ENCODE data around the gene ZSWIM7.
"Not testable (repeated sequence)": the region's sequence is repeated elsewhere in the genome, so short reads cannot be mapped to it uniquely, and the experiment has no call there.

Gene ZSWIM7

DNA sequence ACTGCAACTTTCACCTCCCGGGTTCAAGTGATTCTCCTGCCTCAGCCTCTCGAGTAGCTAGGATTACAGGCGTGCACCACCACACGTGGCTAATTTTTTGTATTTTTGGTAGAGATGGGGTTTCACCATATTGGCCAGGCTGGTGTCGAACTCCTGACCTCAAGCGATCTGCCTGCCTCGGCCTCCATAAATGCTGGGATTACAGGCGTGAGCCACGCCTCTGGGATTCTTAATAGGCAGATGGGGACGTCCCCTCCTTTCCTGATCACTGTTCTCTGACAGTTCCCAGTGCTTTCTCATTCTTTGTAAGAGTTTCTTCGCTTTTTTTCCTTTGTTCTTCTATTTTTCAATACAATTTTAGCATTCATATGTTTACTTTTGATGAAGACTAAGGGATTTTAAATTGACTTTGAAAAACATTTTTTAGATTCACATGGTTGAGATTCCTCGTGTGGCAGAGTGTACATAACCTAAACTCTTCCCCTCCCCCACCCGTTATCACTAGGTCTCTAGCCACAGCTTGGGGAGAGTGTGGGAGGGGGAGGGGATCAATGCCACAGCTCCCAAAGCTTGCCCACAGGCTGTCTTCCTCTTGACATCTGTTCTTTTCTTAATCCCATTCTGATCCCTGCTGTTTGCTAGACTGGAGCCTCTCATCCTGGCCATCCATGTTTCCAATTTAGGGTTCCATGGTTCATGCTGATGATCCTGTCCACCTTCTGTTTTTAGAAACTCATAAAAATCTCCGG, 43.5 kb downstream of the ZSWIM7 start:
- FAIRE-seq, result no peak

DNA sequence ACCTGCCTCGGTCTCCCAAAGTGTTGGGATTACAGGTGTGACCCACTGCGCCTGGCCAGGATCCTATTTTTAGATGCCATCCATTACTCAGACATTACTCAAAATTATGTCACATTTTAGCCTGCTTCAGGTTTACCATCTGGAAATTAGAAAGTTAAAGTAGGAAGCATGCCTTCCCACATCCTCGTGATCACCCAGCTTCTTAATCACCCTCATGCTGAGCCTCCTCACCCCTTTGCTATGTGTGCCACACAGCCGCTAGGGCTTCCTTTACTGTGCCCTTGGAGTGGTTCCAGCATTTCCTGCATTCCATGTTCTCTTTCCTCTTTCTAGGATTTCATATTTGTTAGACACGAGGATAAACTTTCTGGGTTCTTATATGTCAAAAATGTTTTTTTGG, 45.3 kb downstream of the ZSWIM7 start:
- FAIRE-seq, result no peak

DNA sequence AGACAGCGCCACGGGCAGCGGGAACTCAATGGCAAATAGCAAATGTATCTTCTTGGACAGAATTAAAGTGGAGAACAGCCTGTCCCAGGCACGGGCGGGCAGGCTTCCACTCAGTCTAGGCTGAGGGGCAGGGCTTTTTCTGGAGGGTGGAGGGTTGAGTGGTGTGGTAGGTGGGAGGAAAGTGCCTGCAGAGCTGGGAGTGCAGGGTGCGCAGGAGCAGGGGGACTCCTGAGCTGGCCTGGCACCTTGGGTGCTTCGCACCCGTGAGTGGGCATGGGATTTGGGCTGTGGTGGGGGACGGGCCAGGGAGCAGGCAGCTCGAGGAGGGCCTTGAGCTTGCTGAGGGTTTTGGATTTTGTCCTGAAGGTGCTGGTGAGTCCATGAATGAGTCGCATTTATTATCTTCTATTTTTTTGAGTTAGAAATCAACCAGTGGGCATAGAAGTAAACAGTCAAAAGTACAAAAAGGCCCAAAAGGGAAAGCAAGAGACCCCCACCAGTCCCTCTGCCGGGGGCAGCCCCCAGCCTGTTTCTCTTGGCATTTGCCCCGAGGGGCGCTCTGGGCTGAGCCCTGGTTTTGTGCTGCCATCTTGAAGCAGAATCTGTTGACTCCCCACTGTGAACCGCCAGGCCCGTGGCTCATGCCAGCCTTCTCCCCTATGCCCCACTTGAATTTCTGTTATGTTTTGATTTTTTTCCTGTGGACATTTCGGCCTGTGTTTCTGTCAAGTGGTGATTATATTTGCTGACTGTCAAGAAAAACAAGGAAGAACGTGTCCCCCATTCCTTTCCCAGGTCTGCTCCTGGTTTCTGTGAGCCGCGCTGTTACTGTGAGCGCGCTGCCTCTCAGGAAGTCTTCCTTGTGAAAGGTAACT, 46.4 kb downstream of the ZSWIM7 start:
- no peak for FAIRE-seq

DNA sequence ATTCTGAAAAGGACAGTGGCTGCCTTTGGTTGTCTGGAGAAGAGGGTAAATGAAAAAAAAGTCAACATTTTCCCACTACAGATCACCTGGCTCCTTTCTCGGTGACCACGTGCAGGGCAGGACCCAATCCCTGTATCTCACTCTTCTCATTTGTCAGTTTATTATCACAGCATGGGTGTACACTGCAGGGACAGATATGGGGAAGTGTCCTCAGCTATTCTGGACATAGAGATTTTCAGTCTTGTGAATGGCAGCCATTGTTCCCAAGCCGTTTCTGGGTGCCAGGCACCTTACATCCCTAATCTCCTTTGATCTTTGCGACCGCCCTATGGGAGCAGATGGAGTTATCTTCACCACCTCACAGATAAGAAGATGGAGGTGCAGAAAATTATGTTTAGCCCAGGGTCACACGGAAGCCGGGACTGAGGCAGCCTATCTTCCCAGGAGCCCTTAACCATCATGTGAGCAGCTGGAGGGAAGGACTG, 47.4 kb downstream of the ZSWIM7 start:
- FAIRE-seq, result no peak

DNA sequence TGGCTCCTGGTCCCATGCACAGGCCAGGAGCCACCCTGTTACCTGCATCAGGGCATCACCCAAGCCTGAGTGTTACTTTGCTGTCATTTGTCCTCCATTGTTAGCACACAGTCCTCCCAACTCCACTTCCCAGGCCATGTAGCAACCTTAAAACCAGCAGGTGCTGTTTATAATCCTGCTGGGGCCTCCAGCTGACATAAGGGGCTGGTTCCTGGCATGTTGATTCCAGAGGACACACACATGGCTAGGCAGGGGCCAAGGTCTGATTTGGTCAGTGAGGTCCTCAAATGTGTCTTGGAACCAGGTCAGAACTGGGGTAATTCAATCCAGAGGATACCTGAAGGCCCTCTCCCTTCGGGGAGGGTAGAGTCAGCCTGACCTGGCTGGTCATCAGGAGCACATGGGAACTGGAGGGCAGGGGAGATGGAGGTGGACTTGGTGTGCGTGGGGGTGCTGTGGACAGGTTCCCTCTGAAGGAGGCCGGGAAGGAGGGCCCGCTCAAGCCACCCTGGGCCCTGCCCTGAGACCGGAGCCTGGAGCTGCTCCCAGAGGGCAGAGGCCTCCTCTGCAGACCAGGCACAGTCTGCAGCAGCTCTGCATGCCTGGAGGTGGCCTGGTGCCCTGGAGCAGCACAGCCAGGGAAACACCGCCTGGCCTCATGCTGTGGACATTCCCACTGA, 48.0 kb downstream of the ZSWIM7 start:
- FAIRE-seq, result no peak

DNA sequence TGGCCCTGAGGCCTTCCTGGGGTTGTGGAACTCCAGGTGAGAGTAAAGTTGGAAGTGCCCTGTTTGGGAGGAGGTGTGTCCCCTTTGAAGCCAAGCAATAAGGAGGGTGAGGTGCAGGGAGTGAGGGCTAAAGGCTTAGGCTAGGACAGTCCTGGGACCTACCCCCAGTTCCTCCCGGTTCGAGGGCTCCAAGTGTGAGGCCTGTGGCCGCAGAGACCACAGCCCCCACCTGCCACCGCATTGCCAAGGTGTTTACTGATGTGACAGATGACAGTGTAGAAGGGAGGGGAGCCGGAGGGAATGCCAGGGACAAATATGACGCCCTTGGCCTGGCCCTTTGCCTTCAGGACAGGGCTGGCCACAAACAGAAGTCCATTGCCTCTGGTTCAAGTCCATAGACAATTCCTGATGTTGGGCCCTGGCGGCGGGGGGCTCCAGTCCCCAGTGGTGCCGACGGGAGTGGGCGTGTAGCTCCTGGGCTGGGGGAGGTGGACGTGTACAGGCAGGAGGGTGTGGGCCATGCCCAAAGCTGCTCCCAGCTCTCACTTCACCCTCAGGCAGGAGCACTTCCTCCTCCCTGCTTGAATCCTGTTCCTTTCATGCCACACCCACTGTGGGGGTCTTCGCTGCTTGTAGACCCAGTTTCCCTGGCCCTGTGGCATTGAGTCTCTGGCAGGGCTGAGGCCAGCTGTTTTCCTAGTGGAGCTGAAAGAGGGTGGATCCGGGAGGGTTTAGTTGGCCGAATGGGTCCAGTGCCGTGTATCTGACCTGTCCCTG, 51.3 kb downstream of the ZSWIM7 start:
- no peak for FAIRE-seq

DNA sequence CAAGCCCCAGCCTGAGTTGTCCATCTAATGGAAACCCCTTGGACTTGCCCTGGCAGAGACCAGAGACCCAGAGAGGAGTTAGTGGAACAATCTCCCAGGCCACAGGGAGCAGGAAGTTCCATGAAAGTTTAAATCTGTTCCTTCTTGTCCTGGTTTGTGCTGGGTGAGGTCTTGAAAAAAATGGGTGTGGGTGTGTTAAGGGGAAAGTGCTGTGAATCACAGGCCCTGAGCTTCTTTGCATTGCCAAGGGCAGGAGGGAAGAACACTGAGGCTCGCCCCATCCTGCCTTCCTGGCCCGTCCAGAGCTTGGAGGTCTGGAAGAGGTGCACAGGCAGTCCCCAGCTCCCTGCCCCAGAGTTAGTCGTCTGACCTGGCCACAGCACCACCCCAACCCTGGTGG, 52.2 kb downstream of the ZSWIM7 start:
- no peak for FAIRE-seq

DNA sequence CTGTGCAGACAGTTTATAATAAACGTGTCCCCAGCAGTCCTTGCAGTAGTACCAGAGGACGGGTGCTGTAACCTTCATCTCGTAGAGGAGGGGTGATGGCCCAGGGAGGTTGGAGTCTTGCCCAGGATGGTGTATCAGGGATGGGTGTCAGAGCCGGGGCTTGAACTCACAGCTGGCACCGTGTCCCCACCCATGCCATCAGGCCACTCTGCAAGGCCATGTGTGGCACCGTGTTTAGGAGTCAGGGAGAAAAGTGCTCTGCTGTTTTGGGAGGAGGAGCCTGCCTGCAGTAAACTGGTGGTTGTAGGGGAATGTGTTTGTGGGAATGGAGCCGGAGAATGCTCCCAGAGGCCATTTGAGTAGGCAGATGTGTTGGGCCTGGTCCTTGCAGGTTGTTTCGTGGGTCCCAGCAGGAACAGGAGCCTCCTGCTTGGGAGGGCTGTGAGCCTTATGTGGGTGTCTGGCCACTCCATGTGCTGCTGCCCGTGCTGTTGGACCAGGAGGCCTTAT, 52.8 kb downstream of the ZSWIM7 start:
- no peak for FAIRE-seq

DNA sequence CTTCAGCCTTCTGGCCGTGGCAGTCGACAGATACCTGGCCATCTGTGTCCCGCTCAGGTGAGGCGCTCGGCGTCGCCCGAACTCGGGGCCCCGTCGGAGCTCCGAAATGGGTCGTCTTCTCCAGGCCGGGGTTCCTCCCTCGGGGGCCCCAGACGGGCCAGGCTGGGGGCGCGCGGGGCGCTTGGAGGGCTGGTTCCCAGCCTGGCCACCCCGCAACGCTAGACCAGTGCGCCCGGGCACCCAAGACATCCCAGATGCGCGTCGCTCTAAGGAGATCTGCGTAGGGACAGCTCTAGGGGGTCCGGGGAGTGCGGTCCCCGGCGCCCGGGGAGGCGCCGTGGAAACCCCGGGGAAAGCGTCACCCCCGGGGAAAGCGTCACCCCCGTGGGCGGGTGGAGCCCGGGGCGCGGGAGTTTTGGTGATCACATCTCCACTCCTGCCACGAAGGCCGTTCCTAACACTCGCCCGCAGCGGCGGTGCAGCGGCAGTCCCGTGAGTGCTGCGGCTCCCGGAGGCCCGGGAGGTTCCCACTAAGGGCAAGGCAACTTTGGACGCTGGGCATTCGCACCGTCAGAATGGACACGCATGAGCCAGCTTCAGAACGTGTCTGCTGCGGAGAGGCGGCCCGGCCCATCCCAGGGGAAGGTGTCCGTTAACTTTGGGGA, 53.8 kb downstream of the ZSWIM7 start:
- FAIRE-seq, result no peak

DNA sequence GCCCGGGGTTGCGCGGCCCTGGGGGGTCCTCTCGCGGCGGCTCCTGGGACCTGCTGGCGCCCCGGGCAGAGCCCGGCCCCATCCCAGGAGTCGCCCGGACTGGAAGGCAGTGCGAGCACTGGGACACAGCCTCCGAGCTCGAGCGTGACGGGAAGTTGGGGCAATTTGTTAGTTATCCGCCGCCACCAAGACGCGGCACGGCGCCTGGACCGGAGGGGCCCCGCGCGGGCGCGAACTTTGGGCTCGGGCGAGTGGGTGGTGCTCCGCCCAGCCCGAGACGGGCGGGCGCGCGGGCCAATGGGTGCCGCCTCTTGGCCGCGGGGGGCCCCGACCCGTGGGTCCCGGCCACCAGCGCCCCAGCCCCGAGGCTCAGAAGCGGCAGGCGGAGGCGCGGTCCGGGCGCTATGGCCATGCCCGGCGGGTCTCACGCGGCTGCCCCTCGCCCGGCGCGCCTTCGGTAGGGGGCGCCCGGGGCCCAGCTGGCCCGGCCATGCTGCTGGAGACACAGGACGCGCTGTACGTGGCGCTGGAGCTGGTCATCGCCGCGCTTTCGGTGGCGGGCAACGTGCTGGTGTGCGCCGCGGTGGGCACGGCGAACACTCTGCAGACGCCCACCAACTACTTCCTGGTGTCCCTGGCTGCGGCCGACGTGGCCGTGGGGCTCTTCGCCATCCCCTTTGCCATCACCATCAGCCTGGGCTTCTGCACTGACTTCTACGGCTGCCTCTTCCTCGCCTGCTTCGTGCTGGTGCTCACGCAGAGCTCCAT, 54.6 kb downstream of the ZSWIM7 start, which contains the start of gene ADORA2B:
TSS of gene ADORA2B (plus strand) at position 372 of the 768 bp plus-strand sequence. CDS start at position 491, 119 bp downstream.
- FAIRE-seq, result no peak

DNA sequence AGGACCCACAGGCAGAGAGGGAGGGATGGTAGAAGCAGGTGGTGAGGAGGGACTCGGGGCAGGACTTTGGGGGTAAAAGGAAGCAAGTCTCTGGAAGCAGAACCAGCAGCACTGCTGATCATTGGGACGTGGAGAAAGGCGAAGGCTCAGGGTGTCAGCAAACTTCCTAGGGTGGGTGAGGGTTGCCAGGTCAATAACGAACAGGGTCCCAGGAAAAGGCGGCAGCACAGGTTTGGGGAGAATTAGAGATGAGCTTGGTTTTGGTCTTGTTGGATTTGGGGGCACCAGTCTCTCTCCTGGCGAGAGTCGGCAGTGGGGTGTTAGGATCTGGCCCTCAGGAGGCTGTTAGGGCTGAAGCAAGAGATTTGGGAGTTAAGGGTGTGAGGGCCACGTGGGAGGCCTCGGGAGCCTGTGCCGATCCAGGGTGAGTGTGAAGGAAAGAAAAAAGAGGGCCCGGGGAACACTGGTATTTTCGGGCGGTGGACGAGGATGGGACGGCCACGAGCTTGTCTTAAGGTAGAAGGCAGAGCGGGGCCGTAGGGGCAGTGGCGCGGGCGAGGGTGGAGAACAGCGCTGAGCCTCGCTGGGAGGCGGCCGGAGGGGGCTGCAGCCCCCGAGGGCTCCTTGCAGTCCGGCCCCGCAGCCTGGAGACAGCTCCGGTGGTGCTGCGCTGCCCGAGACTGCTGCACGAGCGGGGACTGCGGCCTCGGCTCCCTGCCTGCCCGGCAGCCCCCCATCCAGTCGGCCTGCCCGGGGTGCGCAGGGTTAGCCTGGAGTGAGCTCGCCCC, 55.3 kb downstream of the ZSWIM7 start:
- no peak for FAIRE-seq

DNA sequence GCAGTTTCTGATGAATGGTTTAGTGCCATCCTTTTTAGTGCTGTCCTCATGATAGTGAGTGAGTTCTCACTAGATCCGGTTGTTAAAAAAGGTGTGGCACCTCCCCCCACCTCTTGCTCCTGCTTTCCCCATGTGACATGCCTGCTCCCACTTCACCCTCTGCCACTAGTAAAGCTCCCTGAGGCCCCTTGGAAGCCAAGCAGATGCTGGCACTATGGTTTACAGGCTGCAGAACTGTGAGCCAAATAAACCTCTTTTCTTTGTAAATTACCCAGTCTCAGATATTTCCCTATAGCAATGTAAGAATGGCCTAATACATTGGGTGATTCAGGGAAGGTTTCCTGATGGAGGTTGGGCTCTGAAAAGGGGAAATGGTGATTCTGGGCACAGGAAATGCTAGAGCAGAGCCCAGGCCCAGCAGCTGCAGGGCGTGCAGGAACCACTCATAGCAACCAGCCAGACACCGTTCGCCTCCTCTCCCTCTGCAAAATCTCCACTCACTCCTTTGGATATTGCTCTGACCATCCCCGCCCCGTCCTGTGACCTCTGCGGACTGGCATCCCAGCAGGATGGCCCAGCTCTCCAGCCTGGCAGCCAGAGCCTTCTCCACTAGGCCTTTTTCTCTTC, 57.2 kb downstream of the ZSWIM7 start:
- no peak for FAIRE-seq

DNA sequence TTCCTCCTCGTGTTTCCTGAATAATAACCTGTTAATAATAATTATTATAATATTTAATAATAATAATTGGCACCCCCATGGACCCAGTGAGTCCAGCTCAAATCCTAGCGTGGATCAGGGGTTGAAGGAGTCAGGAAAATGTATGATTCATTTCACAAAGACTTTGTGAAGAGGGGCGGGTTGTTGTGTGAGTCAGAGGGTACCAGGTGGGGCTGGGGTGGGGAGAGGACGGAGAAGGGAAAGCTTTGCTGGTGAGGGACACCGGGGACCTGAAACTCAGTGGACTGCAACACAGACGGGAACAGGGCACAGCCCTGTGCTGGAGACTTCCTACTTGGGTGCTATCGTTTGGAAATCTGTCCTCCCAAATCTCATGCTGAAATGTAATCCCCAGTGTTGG, 57.7 kb downstream of the ZSWIM7 start:
- no peak for FAIRE-seq

DNA sequence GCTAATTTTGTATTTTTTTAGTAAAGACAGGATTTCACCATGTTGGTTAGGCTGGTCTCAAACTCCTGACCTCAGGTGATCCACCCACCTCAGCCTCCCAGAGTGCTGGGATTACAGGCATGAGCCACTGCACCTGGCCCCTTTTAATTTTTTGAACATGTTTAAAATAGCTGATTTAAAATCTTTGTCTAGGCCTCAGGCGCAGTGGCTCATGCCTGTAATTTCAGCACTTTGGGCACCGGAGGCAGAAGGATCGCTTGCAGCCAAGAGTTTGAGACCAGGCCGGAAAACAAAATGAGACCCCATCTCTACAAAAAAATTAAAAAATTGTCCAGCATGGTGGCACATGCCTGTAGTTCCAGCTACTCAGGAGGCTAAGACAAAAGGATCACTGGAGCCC, 63.0 kb downstream of the ZSWIM7 start:
- FAIRE-seq, result not testable (repeated sequence)

DNA sequence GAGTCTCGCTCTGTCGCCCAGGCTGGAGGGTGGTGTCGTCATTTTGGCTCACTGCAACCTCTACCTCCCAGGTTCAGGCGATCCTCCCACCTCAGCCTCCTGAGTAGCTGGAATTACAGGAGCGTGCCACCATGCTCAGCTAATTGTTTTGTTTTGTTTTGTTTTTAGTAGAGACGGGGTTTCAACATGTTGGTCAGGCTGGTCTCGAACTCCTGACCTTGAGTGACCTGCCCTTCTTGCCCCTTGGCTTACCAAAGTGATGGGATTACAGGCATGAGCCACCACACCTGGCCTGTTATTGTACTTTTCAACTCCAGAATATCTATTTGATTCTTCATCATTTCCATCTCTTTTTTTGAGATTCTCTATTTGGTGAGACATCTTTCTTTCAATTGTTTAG, 63.6 kb downstream of the ZSWIM7 start:
- no peak for FAIRE-seq

DNA sequence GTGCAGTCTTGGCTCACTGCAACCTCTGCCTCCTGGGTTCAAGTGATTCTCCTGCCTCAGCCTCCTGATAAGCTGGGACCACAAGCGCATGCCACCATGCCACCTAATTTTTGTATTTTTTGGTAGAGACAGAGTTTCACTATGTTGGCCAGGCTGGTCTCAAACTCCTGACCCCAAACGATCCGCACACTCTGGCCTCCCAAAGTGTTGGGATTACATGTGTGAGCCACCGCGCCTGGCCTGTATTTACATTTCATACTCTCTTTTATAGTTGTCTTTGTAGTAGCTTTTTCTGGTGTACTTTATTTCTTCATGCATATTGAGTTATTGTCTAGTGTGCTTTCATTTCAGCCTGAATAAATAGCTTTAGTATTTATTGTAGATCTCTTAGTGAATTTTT, 64.6 kb downstream of the ZSWIM7 start:
- no peak for FAIRE-seq

DNA sequence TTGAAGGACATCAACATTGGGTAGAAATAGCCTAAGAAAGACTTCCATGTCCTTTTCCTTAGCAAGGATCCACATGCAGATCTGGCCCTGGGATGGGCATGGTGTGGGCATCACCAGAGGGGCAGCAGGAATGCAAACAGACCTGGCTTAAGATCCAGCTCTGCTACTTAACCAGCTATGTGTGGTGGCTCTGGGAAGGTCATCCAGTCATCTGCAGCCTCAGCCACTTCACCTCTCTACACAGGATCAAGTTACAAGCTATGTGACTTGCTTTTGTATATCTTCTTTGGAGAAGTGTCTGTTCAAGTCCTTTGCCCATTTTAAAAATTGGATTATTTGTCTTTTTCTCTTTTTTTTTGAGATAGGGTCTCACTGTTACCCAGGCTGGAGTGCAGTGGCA, 68.1 kb downstream of the ZSWIM7 start:
- FAIRE-seq, result no peak

DNA sequence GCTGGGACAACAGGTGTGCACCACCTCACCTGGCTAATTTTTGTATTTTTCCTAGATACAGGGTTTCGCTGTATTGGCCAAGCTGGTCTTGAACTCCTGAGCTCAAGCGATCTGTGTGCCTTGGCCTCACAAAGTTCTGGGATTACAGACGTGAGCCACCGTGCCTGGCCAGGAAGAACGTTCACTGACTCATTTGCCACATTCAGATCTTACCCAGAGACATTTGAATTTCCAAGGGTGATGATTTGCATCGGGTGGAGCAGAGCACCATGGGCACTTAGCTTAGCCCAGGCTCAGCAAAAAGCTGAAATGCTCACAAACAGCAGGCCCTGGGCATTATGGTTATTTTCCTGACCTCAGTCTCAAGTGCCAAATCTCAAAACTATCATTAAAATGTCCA, 69.1 kb downstream of the ZSWIM7 start:
- no peak for FAIRE-seq

DNA sequence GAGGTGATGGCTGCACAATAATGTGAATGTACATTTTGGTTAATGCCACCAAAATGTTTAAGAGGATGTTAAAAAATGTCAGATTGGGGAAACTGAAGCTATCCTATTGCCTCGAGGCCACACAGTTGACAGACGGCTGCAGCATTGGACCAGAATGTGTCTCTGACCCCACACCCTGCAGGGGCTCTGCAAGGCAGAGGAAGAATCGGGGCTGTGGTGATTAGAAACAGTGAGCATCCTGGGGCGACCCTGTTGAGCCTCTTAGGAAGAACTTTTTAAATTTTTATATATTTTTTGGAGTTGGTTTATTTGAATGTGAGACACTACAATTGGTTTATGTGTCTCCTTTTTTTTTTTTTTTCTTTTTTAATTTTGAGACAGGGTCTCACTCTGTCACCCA, 69.6 kb downstream of the ZSWIM7 start:
- no peak for FAIRE-seq
